Panc1 (cell line): Measurements from ENCODE around the gene FBN1. TPM values are rescaled to one million over a fixed set of nuclear protein-coding genes. Genes with fewer than 3 reads are reported as not detected.

Experiments
- ATAC-seq: fragments of 200-7000 bp; cut with Tn5 transposase; 2 replicates; pipeline ENCODE4 v1.9.1; 2020; ENCODE audit warnings: mild to moderate bottlenecking, moderate library complexity
- BruUV-seq: library from RNA; stranded (reverse); fragments of 400-500 nt; replicated peaks from 2 replicates; lab custom pipeline; 2021; lab: Mats Ljungman, UMichigan
- CTCF ChIA-PET: fragments of 300-600 bp; sonication (Branson Sonifier 250); formaldehyde crosslinking; loops from one replicate; lab custom pipeline; 2022; ENCODE audit warnings: antibody characterized with exemption; lab: Charles Lee
- POLR2A ChIA-PET: fragments of 300-600 bp; sonication (Branson Sonifier 250); formaldehyde crosslinking; loops from one replicate; lab custom pipeline; 2022; ENCODE audit warnings: antibody characterized with exemption; lab: Charles Lee
- DNase-seq: peaks from one replicate; pipeline ENCODE4 v3.0.0-alpha.2; 2010; ENCODE audit warnings: low read depth, low spot score
- H3K27ac ChIP-seq: 2 replicates; pipeline ENCODE4 v1.5.1; 2011; ENCODE audit warnings: mild to moderate bottlenecking, low read length, inconsistent platforms
- H3K27me3 ChIP-seq: fragments of 200-500 bp; sonication (Bioruptor generic); 2 replicates; pipeline ENCODE4 v1.6.0; 2014; ENCODE audit warnings: low read length, inconsistent platforms; ENCODE audit not compliant: control insufficient read depth, insufficient read depth
- H3K36me3 ChIP-seq: fragments of 200-500 bp; sonication (Bioruptor generic); 2 replicates; pipeline ENCODE4 v1.5.1; 2014; ENCODE audit warnings: inconsistent platforms, mild to moderate bottlenecking, low read length, moderate library complexity; ENCODE audit not compliant: control insufficient read depth, insufficient read depth
- H3K4me1 ChIP-seq: 2 replicates; pipeline ENCODE4 v1.5.1; 2011; ENCODE audit warnings: inconsistent platforms, mild to moderate bottlenecking, low read length, moderate library complexity; ENCODE audit not compliant: control insufficient read depth, insufficient read depth
- H3K4me3 ChIP-seq, 2 experiments: 2 replicates each; pipeline ENCODE4 v1.5.1; 2011 to 2012; ENCODE audit warnings: low read depth in 2 of 2, low read length in 2 of 2, mild to moderate bottlenecking in 2 of 2, inconsistent platforms in 1 of 2, moderate library complexity in 1 of 2
- H3K9me3 ChIP-seq: fragments of 200-500 bp; sonication (Bioruptor generic); 2 replicates; pipeline ENCODE4 v1.5.1; 2014; ENCODE audit warnings: low read depth, mild to moderate bottlenecking, inconsistent platforms, low read length, moderate library complexity; ENCODE audit not compliant: control insufficient read depth, insufficient read depth
- CTCF ChIP-seq: fragments of 450-650 bp; IDR thresholded peaks from 2 replicates; pipeline ENCODE4 v1.5.1; 2017; ENCODE audit warnings: mild to moderate bottlenecking
- POLR2AphosphoS5 ChIP-seq: IDR thresholded peaks from 2 replicates; pipeline ENCODE4 v1.6.1; 2012; ENCODE audit warnings: mild to moderate bottlenecking, low read depth, low read length, moderate library complexity
- REST ChIP-seq, 2 experiments: IDR thresholded peaks; 2 replicates each; pipeline ENCODE4 v1.6.1; 2011 to 2012; ENCODE audit warnings: low read depth in 2 of 2, control low read depth in 1 of 2, low read length in 1 of 2, mild to moderate bottlenecking in 1 of 2, moderate library complexity in 1 of 2; ENCODE audit not compliant: insufficient read depth in 1 of 2
- SIN3A ChIP-seq: IDR thresholded peaks from 2 replicates; pipeline ENCODE4 v1.6.1; 2012; ENCODE audit warnings: low read depth, mild to moderate bottlenecking, low read length, moderate library complexity, borderline replicate concordance; ENCODE audit not compliant: insufficient read depth
- TCF7L2 ChIP-seq: IDR thresholded peaks from 2 replicates; pipeline ENCODE4 v1.6.1; 2011; ENCODE audit warnings: mild to moderate bottlenecking, low read depth, low read length, inconsistent platforms
- in situ Hi-C: cut with HindIII; loops from 2 replicates; pipeline ENCODE4 v1.10.0; 2016; ENCODE audit warnings: low sequenced_read_pairs, low pct_unique_long_range_greater_than_20kb
- intact Hi-C: fragments of 100-400 bp; cut with micrococcal nuclease; formaldehyde crosslinking; loops from one replicate; pipeline ENCODE4 v1.10.0; 2022; ENCODE audit not compliant: unreplicated experiment
- total RNA-seq: library from RNA; stranded (reverse); gene quantifications from one replicate; pipeline ENCODE4 v1.2.1, GENCODE V29; 2021; ENCODE audit not compliant: unreplicated experiment

FBN1 gene
- total RNA-seq, 1 experiment from 2014 or later: 0.46 TPM

- intact Hi-C loops (no loop called here), in situ Hi-C loops (no loop called here)
- Histone ChIP-seq H3K4me1 (no peaks in the 10 kb centered on the region), H3K9me3 (no peaks in the 10 kb centered on the region), H3K27me3 (no peaks in the 10 kb centered on the region), H3K4me3 (no peak overlapping the region), H3K27ac (no peak overlapping the region), H3K36me3 (no peaks in the 10 kb centered on the region)
- no TSS peak for BruUV-seq
- TF ChIP-seq REST (IDR thresholded peaks at IDR 0.05; ENCODE audit: insufficient read depth in 1 of 2, low read depth in 2 of 2, low read length in 1 of 2): no peak
- no peak for TF ChIP-seq POLR2AphosphoS5
- TF ChIP-seq TCF7L2: no peak
- TF ChIP-seq CTCF: no peak
- no peak for TF ChIP-seq SIN3A
- DNase-seq: no peak
- ATAC-seq: no peak
- POLR2A ChIA-PET: no interaction called here
- CTCF ChIA-PET: no interaction called here
Measured at GRCh38 chr15:48553559-48553958, 92.0 kb downstream of the FBN1 start.

DNA sequence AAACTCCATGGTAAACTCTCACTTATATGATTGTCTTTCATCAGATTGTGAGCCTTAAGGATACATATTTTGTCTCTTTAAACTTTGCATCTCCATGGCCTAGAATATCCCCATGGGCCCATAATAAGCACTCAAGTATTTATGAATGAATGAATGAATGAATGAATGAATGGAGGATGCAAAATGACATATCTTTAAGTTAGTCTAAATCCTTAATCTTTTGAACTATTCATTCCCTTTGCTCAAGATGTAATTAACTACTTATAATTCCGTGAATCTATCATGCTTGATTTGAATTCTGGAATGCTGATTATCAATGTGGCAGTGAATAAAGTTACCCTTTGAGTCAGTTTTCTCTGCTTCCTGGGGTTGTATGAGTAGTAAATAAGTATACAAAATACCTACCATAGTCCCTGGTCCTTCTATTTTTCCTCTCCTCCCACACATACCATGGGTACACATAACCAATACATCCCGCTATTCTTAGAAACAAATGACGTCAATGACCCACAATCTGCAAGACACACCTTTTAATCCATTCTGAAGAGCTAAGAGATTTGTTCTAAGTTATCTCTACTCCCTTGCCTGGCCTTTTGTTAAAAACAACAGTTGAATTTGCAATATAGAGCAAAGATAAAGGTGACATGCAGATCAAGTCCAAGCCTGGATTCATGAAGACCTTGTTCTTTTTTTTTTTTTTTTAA, 94.5 kb downstream of the FBN1 start:
- Histone ChIP-seq H3K4me3 (no peak overlapping the region), H3K36me3 (no peaks in the 10 kb centered on the region), H3K27ac (no peak overlapping the region), H3K9me3 (no peaks in the 10 kb centered on the region), H3K4me1 (no peaks in the 10 kb centered on the region), H3K27me3 (no peaks in the 10 kb centered on the region; the same call in 1 of the 2 replicates)
- ChIA-PET CTCF (no interaction called here), POLR2A (no interaction called here)
- TF ChIP-seq SIN3A (no peak), TCF7L2 (no peak), REST (IDR thresholded peaks at IDR 0.05; ENCODE audit: insufficient read depth in 1 of 2, low read depth in 2 of 2, low read length in 1 of 2) (no peak), POLR2AphosphoS5 (no peak), CTCF (no peak)
- DNase-seq (no peak), ATAC-seq (no peak)
- no TSS peak for BruUV-seq
- in situ Hi-C loops: no loop called here
- intact Hi-C loops: no loop called here
